Measurements from ENCODE around the gene CCL13. TPM values are rescaled to one million over a fixed set of nuclear protein-coding genes. Genes with fewer than 3 reads are reported as not detected.

Gene CCL13
- total and polyA plus RNA-seq, 4 donors, result 0.12 to 0.84 TPM; not detected in 2

DNA sequence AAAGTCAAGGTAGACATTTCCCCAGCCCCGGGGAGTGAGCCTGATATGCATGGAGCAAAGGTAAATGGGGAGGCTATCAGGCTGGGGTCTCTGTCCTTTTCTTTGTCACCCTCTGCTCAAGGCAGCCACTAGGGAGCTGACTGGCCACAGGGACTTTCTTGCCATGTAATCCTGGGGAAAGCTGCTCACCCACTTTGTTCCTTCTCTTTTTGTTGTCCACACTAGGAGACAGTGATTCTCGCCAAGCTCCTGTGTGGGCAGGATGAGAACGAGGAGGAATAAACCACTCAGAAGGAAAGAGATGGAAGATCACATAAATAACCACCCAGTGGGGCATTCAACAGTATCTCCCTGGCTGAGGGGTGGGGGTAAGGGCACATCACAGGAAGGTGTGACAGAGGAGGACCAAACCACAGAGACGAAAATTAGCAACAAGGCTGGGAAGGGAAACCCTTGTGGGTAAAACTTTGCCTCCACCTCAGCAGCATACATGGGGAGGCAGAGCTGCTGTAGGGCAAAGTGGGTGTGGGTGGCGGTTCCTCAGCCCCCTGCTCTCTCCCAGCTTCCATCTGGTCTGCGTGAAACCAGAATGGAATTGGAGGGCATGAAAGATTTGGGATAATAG lies 33.0 kb downstream of the CCL13 start:
- H3K4me3 ChIP-seq (ENCODE audit: low read depth in 1 of 3, low read length in 3 of 3), result no peak overlapping the region
- no peaks in the 10 kb centered on the region for H3K4me1 ChIP-seq (ENCODE audit: control insufficient read depth in 4 of 4, insufficient read depth in 4 of 4, low read length in 3 of 4)
- H3K9ac ChIP-seq (ENCODE audit: low read depth in 1 of 2, low read length in 2 of 2), result no peak overlapping the region
- no peak for DNase-seq (ENCODE audit: low spot score)
- peaks cover 0 to 4% (median 0%) of the 10 kb centered on the region in 4 donors for H3K27me3 ChIP-seq (ENCODE audit: control insufficient read depth in 4 of 4, insufficient read depth in 4 of 4, low read length in 3 of 4)
- TF ChIP-seq RAD21 (IDR thresholded peaks at IDR 0.05), result no peak
- TF ChIP-seq, protein P1, sequence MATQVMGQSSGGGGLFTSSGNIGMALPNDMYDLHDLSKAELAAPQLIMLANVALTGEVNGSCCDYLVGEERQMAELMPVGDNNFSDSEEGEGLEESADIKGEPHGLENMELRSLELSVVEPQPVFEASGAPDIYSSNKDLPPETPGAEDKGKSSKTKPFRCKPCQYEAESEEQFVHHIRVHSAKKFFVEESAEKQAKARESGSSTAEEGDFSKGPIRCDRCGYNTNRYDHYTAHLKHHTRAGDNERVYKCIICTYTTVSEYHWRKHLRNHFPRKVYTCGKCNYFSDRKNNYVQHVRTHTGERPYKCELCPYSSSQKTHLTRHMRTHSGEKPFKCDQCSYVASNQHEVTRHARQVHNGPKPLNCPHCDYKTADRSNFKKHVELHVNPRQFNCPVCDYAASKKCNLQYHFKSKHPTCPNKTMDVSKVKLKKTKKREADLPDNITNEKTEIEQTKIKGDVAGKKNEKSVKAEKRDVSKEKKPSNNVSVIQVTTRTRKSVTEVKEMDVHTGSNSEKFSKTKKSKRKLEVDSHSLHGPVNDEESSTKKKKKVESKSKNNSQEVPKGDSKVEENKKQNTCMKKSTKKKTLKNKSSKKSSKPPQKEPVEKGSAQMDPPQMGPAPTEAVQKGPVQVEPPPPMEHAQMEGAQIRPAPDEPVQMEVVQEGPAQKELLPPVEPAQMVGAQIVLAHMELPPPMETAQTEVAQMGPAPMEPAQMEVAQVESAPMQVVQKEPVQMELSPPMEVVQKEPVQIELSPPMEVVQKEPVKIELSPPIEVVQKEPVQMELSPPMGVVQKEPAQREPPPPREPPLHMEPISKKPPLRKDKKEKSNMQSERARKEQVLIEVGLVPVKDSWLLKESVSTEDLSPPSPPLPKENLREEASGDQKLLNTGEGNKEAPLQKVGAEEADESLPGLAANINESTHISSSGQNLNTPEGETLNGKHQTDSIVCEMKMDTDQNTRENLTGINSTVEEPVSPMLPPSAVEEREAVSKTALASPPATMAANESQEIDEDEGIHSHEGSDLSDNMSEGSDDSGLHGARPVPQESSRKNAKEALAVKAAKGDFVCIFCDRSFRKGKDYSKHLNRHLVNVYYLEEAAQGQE (IDR thresholded peaks at IDR 0.05), result no peak
- TF ChIP-seq RXRA (IDR thresholded peaks at IDR 0.05), result no peak
- no peak for TF ChIP-seq GABPA (IDR thresholded peaks at IDR 0.05 in 1 of 2, conservative IDR thresholded peaks at IDR 0.05 in 1 of 2)
- no peak for TF ChIP-seq HNF4A (conservative IDR thresholded peaks at IDR 0.05)
- no peak for TF ChIP-seq FOXA1 (IDR thresholded peaks at IDR 0.05)
- no peak for TF ChIP-seq HNF4G (IDR thresholded peaks at IDR 0.05)
- TF ChIP-seq, protein P2, sequence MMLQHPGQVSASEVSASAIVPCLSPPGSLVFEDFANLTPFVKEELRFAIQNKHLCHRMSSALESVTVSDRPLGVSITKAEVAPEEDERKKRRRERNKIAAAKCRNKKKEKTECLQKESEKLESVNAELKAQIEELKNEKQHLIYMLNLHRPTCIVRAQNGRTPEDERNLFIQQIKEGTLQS (IDR thresholded peaks at IDR 0.05), result no peak
- no peak for TF ChIP-seq SP1 (IDR thresholded peaks at IDR 0.05)
- TF ChIP-seq YY1 (IDR thresholded peaks at IDR 0.05), result no peak
- TF ChIP-seq NR2F2 (IDR thresholded peaks at IDR 0.05), result no peak
- no peak for TF ChIP-seq FOXA2 (IDR thresholded peaks at IDR 0.05)
- no peak for TF ChIP-seq JUND (IDR thresholded peaks at IDR 0.05)
- TF ChIP-seq, protein P3, sequence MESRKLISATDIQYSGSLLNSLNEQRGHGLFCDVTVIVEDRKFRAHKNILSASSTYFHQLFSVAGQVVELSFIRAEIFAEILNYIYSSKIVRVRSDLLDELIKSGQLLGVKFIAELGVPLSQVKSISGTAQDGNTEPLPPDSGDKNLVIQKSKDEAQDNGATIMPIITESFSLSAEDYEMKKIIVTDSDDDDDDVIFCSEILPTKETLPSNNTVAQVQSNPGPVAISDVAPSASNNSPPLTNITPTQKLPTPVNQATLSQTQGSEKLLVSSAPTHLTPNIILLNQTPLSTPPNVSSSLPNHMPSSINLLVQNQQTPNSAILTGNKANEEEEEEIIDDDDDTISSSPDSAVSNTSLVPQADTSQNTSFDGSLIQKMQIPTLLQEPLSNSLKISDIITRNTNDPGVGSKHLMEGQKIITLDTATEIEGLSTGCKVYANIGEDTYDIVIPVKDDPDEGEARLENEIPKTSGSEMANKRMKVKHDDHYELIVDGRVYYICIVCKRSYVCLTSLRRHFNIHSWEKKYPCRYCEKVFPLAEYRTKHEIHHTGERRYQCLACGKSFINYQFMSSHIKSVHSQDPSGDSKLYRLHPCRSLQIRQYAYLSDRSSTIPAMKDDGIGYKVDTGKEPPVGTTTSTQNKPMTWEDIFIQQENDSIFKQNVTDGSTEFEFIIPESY (IDR thresholded peaks at IDR 0.05), result no peak
- TF ChIP-seq TAF1 (conservative IDR thresholded peaks at IDR 0.05), result no peak
- TF ChIP-seq, protein P4, sequence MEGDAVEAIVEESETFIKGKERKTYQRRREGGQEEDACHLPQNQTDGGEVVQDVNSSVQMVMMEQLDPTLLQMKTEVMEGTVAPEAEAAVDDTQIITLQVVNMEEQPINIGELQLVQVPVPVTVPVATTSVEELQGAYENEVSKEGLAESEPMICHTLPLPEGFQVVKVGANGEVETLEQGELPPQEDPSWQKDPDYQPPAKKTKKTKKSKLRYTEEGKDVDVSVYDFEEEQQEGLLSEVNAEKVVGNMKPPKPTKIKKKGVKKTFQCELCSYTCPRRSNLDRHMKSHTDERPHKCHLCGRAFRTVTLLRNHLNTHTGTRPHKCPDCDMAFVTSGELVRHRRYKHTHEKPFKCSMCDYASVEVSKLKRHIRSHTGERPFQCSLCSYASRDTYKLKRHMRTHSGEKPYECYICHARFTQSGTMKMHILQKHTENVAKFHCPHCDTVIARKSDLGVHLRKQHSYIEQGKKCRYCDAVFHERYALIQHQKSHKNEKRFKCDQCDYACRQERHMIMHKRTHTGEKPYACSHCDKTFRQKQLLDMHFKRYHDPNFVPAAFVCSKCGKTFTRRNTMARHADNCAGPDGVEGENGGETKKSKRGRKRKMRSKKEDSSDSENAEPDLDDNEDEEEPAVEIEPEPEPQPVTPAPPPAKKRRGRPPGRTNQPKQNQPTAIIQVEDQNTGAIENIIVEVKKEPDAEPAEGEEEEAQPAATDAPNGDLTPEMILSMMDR (IDR thresholded peaks at IDR 0.05; ENCODE audit: low read depth, low read length, missing input control), result no peak
- TF ChIP-seq EGR1 (IDR thresholded peaks at IDR 0.05; ENCODE audit: low read depth in 2 of 2), result no peak
- TF ChIP-seq, protein P5, sequence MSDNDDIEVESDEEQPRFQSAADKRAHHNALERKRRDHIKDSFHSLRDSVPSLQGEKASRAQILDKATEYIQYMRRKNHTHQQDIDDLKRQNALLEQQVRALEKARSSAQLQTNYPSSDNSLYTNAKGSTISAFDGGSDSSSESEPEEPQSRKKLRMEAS (IDR thresholded peaks at IDR 0.05), result no peak
- no peaks in the 10 kb centered on the region for H3K9me3 ChIP-seq (ENCODE audit: control insufficient read depth in 4 of 4, low read length in 3 of 4)
- no peak overlapping the region for H3K27ac ChIP-seq (ENCODE audit: low read depth in 1 of 2, low read length in 2 of 2)
- 72% methylated on average over 6 of the region's 6 CpGs for WGBS
- no peaks in the 10 kb centered on the region for H3K36me3 ChIP-seq (ENCODE audit: control insufficient read depth in 4 of 4, insufficient read depth in 3 of 4, low read depth in 1 of 4, low read length in 3 of 4)
